NT2/D1 (cell line): ENCODE data around the gene GLB1L3.

Experiments
- SUZ12 ChIP-seq: IDR thresholded peaks from 2 replicates; pipeline ENCODE4 v1.6.1; 2011; ENCODE audit not compliant: insufficient read length, insufficient read depth; ENCODE audit errors: extremely low read depth
- YY1 ChIP-seq: IDR thresholded peaks from 2 replicates; pipeline ENCODE4 v1.6.1; 2011; ENCODE audit not compliant: insufficient read length, insufficient read depth

DNA sequence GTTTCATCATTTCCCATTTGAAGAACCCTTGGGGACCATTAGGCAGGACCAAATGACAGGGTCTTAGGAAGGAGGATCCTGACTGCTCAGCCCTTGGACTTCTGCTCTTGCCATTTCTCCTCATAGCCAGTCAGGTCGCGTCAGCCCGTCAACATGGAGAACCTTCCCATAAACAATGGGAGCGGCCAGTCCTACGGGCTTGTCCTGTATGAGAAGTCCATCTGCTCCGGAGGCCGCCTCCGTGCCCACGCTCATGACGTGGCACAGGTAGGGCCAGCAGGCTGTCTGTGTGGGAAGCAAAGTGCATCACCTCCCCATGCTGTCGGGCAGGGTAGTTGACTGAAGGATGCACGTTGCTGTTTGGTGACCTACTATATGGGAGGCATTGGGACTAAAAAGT is 36.0 kb downstream of the GLB1L3 start:
- TF ChIP-seq SUZ12 (no peak), YY1 (no peak)
